ENCODE measurements around the gene TRAPPC14.
A peak's percentile ranks its signal among the peaks of the same experiment; 100 is the strongest.
"Not testable (repeated sequence)": the region's sequence is repeated elsewhere in the genome, so short reads cannot be mapped to it uniquely, and the experiment has no call there.

The TRAPPC14 gene

DNA sequence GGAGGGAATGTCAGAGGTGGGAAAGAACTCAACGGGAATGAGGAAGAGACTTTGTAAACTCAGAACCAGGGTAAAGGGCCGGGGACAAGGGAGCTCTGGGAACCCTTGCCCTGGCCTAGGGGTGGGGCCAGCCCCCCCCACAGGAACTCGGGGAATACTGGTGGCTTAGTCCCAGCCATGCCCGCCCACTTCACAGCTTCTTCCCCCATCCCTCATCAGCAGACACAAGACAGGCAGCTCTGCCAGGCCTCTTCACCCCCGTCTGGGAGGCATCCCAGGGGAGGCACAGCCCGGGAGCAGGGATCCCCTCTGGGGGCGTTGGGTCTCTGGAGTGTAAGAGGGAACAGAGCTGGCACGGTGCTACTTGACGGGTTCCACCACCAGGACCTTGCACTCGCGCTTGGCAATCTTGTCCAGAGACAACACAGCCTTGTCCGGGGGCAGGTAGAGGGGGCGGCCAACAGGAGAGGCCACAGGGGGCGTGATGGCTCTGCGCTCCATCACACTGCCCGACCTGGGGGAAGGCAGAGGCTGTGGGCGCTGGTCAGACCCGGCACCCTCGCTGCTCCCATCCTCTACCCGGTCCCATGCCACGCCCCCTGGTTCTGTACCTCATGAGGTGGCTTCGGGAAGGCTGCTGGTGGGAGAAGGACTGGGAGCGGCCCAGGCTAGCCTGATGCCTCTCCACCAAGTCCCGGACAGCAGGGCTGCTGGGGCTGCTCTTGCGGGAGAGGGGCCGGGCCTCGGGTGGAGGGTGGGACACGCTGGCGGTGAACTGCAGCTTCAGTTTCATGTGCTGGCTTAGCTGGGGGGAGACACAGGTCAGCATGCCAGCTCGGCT lies 3.7 kb downstream of the TRAPPC14 start:
- DNase-seq (ENCODE audit: low spot score) = peak; percentile 25

DNA sequence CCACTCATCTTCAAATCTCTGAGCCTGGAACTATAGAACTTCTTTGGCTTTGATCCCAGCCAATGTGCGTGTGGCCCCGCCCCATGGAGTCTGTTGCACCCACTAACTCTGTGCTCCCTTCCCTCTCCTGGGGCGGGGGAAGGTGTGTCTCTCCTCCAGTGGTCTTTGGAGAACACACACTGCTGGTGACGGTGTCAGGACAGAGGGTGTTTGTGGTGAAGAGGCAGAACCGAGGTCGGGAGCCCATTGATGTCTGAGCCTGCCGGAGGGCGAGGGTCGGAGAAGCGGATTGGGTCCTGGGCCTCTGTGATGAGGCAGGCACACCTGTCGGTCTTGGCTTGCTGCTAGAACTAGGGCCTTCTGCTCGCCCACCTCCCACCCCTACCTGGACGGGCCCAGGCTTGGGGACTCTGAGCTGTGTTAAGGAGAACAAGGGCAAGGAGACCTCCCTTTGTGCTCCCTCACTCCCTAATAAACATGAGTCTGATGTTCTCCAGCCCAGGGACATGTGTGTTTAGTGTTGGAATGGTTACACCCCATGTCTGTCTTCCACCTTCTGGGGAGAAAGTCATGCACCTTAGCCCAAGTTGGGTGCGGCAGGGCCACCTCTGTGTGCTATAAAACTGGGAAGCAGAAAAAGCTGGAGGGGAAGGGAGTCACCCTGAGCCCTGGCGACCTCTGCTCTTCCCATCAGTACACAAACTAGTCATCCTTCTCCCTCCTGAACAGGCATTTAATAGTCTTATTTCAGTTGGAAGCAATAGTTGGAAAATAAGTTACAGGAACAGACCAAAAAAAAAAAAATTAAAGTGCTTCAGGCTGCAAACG lies 4.6 kb downstream of the TRAPPC14 start:
- no peak for DNase-seq (ENCODE audit: low spot score)

DNA sequence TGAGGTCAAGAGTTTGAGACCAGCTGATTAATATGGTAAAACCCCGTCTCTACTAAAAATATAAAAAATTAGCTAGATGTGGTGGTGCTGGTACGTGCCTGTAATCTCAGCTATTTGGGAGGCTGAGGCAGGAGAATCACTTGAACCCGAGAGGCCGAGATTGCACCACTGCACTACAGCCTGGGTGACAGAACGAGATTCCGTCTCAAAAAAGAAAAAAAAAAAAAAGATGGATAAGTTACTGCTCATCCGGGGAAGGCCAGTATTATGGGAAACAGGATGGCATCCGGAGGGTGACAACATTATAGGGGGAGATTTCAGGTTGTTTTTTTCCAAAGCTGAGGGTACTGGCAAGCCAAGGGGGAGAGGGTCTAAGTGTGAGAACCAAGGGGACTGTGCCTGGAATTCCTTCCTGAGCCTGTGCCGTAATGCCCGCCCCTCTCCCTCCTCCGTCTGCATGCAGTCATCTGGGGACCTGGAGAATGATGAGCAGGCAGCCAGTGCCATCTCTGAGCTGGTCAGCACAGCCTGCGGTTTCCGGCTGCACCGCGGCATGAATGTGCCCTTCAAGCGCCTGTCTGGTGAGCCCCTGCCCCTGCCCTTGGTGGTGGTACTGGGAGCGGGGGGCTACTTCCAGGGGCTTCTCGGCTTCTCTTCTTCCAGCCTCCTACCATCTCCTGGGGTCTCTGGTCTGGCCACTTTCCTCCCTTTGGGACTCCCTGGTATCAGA lies 5.4 kb downstream of the TRAPPC14 start:
- no peak for DNase-seq (ENCODE audit: low spot score)

DNA sequence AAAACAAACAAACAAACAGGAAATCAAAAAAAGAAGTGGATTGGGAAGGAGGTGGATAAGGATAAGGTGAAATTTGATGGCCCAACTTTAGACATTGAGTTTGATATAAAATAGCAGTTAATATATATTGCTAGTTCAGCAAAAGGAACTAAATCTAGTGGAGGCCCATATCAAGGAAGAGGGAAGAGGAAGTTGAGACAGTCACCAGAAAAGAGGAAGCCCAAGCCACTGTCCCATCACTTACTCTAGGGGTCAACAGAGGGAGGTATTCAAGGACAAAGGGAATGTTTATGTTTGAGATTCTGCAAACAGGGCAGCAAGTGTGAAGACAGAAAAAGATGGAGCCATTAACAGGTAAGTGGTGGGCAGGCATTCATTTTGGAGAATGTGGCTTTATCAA lies 6.1 kb downstream of the TRAPPC14 start:
- DNase-seq (ENCODE audit: low spot score) = no peak

DNA sequence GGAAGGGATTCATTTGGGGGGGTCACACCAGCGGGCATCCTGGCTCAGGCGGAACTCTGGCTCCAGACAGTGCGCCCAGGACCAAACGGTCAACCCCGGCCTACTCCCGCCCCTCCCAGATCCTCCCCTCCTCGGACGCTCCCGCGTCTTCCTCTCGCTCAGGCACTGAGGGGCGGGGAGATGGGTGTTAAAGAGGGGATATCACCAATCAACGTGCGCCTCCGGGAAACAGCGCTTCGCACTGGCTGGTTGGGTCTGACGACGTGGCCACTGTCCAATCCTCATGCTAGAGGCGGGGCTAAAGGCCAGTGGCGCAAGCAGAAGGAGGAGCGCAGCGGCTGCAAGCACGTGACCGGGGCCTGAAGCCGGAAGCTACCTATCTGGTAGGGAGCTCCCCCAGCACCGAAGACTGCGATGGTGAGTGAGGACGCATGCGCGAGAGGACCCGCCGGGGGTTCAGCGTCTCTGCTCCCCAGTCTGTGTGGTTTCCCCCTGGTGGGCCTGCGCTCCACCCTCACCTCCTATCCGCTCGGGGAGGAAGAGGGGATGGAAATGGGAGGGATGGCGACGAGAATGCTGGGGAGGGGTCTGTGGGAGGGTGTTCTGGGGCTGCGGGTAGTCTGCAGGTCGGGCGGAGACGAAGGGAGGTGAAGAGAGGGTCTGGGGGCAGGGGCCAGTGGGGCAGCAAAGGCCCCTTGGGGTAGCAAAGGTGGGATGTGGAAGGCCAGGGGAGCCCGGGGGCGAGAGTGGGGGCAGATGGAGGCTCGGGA lies 9.8 kb downstream of the TRAPPC14 start, which contains the start of gene LAMTOR4:
LAMTOR4 (plus strand) TSS at position 360 of the 770 bp plus-strand sequence; CDS start at position 415, 55 bp downstream.
- DNase-seq (ENCODE audit: low spot score) = peak; percentile 96

DNA sequence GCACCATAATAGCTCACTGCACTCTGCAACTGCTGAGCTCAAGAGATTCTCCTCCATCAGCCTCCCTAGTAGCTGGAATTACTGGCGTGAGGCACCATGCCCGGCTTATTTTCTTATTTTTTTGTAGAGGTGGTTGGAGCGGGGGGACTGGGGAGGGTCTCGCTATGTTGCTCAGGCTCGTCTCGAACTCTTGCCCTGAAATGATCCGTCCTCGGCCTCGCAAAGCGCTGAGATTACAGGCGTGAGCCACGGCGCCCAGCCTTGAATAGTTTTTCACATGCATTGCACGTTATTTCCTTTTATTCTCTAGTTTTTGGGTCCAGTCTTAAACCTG lies 10.3 kb downstream of the TRAPPC14 start:
- no peak for DNase-seq (ENCODE audit: low spot score)

DNA sequence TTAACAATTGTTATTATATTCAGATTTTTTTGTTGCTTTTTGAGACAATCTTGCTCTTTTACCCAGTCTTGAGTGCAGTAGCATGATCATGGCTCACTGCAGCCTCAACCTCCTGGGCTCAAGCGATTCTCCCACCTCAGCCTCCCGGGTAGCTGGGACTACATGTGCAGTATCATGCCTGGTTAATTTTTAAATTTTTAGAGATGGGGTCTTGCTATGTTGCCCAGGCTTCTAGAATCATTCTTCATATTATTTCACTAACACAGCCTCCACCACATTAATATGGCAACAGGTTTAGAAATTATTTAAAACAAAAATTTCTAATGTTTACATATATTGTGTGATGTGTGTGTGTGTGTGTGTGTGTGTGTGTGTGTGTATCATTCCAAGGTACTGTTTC lies 11.2 kb downstream of the TRAPPC14 start:
- no peak for DNase-seq (ENCODE audit: low spot score)

DNA sequence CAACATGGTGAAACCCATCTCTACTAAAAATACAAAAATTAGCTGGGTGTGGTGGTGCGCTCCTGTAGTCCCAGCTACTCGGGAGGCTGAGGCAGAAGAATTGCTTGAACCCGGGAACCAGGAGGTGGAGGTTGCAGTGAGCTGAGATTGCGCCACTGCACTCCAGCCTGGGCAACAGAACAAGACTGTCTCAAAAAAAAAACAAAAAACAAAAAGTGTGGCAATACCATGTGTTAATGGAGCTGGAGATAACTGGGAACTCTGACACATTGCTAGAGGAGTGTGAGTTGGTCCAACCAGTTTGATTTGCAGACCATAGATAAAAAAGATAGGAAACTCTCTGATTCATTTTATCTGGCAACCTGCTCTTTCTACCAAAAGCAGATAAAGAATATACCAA lies 12.2 kb downstream of the TRAPPC14 start:
- DNase-seq (ENCODE audit: low spot score) = not testable (repeated sequence)

DNA sequence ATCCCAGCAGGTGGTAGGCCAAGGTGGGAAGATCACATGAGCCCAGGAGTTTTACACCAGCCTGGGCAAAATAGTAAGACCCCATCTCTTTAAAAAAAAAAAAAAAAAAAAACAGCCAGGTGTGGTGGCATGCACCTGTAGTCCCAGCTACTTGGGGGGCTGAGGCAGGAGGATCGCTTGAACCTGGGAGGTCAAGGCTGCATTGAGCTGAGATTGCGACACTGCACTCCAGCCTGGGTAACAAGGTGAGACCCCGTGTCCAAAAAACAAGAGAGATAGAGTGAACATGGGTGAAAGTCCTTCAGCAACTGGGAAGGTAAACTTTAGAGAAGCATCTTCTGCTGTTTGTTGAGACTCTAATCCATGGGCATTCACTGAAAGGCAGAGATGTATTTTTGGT lies 16.1 kb downstream of the TRAPPC14 start:
- no peak for DNase-seq (ENCODE audit: low spot score)

DNA sequence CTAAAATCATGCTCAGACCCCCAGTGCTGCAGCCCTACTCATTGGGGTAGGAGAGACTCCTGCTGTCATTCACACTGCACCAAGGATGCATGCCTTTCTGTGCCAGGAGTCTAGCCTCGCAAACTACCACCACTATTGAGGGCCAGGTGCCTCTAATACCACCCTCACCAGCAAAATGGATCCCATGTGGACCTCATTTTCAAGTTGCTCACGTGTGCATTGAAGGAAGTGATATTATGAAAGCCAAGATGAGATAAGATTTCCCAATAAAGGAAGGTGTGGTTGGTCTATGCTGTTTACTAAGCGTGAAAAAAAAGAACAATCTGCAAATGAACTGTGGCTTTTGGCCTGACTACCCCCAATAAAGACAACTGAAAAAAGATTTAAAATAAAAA lies 17.0 kb downstream of the TRAPPC14 start:
- DNase-seq (ENCODE audit: low spot score) = no peak

DNA sequence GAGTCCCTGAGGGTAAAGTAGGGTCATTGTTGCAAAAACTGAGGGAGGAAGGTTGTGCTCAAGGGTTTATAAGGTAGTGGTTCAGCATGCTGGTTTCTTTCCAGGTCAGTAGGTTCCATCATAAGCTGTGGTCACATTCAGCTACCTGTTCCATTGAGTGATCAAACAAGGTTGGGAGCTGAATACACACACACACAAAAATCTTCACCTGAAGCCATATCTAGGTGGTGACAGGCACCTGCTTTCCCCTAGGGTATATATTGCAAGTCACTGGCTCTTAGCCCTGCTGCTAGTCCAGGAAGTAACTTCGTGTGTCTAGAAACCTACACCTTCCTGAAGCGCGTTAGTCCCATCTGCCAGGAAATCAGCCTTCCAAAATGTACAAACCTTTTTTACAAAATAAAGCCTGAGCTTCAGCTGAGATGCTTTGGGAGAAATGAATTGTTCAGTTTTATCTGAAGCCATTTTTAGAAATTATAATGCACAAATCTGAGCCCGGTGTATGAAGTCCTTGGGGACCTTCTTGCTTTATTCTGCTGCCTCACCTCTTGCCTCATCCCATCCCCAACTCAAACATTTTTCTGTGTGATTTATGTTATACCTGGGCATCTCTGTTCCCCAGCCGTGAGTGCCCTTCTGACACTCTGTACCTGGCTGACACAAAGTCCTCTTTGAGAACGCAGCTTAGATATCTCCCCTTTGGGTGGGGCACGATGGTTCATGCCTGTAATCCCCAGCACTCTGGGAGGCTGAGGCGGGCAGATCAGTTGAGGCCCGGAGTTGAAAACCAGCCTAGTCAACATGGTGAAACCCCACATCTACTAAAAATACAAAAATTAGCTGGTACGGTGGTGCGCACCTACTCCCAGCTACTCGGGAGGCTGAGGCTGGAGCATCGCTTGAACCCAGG lies 20.4 kb downstream of the TRAPPC14 start:
- DNase-seq (ENCODE audit: low spot score) = no peak

DNA sequence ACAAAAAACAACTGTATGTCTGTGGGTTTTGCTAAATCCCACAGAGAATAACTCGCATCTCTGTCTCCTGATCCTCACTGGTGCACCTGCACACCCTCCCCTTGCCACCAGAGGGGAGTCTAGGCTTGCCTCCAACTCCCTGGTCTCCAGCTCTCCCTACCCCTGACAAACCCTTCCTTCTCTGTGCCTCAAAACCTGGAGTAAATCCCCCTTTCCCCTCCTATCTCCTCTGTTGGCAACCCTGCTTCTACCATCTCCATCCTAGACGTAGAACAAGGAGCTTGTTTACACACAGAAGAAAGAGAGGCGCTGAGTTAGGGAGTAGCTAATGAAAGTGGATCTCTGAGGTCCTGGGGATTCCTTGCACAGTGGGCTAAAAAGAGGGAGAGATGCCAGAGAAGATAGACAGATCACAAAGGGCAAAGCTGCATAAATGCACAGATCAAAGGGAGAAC lies 25.8 kb downstream of the TRAPPC14 start:
- peak; percentile 81 for DNase-seq (ENCODE audit: low spot score)

DNA sequence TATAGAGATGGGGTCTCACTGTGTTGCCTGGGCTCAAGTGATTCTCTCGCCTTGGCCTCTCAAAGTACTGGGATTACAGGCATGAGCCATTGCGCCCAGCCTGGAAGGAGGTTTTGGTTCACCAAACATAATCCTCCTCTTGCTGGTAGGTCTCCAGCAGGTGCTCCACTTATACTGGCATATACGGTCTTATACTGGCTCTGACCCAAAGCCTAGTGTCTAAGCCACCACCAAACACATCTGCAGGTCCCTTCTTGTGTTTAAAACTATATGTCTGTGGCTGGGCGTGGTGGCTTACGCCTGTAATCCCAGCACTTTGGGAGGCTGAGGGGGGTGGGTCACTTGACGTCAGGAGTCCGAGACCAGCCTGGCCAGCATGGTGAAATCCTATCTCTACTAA lies 26.4 kb downstream of the TRAPPC14 start:
- no peak for DNase-seq (ENCODE audit: low spot score)

DNA sequence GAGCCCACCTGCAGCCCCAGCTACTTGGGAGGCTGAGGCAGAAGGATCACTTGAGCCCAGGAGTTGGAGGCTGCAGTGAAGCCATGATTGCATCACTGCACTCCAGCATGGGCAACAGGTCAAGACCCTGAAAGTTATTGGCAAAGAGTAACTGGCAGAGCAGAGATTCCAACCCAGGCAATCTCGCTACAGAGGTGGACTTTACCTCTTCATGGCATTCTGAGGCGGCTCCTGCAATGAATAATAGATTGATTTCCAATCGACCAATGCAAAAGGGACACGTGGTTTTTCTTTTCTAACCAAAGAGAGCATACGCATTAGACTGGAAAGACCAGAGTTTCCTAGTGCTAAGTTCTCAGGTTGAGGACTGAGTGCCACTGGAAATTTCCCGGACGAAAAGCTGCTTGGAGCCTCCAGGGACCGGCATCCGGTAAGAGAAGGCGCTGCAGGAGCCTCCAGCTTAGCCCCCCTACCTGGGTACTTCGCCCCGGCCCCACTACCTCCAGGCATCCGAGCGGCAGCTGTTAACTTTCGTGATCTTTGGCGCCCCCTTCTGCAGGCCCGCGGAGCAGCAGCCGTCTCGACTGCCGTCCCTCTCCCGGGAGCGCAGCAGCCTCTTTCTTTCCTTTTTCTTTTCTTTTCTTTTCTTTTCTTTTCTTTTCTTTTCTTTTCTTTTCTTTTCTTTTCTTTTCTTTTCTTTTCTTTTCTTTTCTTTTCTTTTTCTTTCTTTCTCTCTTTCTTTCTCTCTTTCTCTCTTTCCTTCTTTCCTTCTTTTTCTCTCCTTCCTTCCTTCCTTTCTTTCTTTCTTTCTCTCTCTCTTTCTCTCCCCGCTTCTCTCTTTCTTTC lies 27.7 kb downstream of the TRAPPC14 start:
- peak; percentile 84 for DNase-seq (ENCODE audit: low spot score)

DNA sequence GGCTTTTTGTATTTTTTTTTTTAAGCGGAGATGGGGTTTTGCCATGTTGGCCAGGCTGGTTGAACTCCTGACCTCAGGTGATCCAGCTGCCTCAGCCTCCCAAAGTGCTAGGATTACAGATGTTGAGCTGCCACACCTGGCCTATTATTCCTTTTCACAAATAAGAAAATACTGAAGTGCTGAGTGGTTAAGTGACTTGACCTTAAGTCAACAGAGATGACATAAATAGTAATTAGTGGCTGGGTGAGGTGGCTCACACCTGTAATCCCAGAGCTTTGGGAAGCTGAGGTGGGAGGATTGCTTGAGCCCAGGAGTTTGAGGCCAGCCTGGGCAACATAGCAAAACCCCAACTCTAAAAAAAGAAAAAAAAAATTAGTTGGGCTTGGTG lies 28.3 kb downstream of the TRAPPC14 start:
- not testable (repeated sequence) for DNase-seq (ENCODE audit: low spot score)

DNA sequence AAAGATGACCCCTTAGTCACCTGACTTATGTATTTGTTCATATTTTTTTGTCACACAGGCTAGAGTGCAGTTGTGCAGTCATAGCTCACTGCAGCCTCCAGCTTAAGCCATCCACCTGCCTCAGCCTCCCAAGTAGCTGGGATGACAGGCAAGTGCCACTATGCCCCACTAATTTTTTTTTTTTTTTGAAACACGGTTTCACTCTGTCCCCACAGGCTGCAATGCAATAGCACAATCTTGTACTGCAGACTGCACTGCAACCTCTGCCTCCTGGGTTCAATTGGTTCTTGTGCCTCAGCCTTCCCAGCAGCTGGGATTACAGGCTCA lies 29.9 kb downstream of the TRAPPC14 start:
- DNase-seq (ENCODE audit: low spot score) = no peak

DNA sequence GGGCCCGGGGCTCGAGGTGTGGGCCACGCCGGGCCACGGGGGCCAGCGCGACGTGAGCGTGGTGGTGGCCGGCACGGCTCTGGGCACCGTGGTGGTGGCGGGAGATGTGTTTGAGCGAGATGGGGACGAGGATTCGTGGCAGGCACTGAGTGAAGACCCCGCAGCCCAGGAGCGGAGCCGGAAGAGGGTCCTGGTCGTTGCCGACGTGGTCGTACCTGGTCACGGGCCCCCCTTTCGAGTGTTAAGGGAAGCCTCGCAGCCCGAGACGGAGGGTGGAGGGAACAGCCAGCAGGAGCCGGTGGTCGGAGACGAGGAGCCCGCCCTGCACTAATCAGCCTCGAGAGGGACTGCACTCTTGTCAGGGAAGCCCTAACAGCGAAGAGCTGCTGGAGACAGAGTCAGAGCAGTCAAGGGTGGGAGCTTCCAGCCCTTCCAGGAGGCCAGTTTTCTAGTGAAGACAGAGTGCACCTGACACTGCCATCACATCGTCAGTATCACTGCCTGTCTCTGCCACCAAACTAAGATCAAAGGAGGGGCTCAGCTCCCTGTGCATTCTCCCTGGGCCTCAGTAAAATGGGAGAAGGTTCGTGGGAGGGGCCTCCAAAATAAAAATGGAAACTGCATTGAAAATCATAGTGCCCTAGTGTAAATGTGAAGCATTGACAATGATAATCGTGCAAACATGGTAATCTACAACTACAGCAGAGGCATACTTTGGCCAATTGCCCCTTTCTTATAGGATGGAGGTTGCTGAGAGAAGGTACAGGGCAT lies 30.5 kb downstream of the TRAPPC14 start:
- no peak for DNase-seq (ENCODE audit: low spot score)

DNA sequence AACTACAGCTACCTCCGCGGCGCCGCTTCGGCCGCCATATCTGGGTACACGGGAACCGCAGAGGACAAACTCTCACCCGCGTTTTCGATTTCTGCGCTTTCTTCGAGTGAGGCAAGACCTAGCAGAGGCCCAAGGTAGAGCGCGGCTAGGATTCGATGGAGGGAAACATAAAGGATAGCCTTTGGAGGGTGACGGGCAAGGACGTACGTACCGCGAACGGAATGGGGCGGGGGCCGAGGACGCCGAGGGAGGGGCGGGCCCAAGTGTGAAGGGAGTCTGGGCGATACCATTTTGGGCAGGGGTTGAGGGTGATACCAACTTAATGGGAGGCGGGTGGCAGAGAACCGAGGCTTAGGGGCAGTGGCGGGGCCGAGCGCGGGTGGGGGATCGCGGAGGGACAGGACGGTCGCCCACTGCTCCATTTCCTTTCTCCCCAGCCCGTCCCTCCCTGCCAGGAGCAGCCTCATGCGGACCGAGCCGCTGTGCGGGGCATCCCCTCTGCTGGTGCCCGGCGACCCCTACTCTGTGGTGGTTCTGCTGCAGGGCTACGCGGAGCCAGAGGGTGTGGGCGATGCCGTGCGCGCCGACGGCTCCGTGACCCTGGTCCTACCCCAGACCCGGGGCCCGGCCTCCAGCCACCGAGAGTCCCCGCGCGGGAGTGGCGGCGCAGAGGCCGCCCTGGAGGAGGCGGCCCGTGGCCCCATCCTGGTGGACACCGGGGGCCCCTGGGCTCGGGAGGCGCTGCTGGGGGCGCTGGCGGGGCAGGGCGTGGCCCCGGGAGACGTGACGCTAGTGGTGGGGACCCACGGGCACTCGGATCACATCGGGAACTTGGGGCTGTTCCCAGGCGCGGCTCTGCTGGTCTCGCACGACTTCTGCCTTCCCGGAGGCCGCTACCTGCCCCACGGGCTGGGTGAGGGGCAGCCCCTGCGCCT lies 31.3 kb downstream of the TRAPPC14 start, which contains the start of gene MBLAC1:
MBLAC1 (plus strand) TSS at position 37 of the 935 bp plus-strand sequence; CDS start at position 466, 429 bp downstream.
- peak; percentile 88 for DNase-seq (ENCODE audit: low spot score)

Measured in HuH-7.5 (cell line).